GM12874 (cell line): ENCODE results near the gene OLFML2B.

ENCODE experiments used
- TF ChIP-seq, protein P1 (sequence below): IDR thresholded peaks from 2 replicates; pipeline ENCODE4 v1.5.1; 2011; ENCODE audit warnings: low read depth, mild to moderate bottlenecking, control low read depth, low read length, moderate library complexity; ENCODE audit not compliant: insufficient read depth

The OLFML2B gene

DNA sequence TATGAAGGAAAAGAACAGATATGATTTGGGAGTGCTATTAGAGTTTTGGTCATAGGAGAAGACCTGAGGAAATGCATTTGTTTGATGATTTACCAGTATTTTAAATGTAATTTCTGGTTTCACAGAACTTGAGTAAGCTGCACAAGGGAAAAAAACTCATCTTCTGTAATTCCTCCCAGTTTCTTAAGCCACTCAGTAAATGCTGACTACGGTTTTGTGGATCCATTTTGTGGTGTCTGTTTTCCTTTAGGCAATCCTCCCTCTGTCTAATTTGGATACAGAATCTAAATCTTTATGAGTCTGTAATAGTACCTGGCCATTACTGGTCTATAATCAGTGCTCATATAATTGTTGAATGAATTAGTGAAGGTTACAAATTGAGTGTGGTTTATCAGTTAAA lies 72.0 kb downstream of the OLFML2B start:
- TF ChIP-seq, protein P1, sequence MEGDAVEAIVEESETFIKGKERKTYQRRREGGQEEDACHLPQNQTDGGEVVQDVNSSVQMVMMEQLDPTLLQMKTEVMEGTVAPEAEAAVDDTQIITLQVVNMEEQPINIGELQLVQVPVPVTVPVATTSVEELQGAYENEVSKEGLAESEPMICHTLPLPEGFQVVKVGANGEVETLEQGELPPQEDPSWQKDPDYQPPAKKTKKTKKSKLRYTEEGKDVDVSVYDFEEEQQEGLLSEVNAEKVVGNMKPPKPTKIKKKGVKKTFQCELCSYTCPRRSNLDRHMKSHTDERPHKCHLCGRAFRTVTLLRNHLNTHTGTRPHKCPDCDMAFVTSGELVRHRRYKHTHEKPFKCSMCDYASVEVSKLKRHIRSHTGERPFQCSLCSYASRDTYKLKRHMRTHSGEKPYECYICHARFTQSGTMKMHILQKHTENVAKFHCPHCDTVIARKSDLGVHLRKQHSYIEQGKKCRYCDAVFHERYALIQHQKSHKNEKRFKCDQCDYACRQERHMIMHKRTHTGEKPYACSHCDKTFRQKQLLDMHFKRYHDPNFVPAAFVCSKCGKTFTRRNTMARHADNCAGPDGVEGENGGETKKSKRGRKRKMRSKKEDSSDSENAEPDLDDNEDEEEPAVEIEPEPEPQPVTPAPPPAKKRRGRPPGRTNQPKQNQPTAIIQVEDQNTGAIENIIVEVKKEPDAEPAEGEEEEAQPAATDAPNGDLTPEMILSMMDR = no peak

- TF ChIP-seq, protein P1 = no peak
Measured at GRCh38 chr1:161950377-161950776, 73.3 kb downstream of the OLFML2B start.

GRCh38 chr1:161949548-161949947 lies 74.1 kb downstream of the OLFML2B start:
- TF ChIP-seq, protein P1 = no peak

DNA sequence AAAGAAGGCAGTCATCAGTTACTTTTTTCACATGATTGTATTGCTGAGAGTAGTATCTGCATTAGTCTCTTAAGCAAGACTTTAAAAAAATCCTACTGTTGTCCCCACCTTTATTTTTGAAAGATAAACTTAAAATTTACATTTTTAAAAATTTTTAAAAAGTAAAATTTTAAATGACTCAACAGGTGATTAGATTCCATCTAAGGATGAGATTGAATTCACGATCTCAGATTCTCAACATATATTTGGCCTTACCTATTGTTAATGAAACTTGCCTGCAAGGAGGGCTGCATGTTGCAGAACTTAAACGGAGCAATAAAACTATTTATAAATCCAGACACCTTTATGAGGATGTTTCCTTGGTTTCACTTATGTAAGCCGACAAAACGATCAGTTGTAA lies 75.2 kb downstream of the OLFML2B start:
- TF ChIP-seq, protein P1 = no peak

GRCh38 chr1:161946071-161946987 lies 77.3 kb downstream of the OLFML2B start:
- TF ChIP-seq, protein P1 = no peak

DNA sequence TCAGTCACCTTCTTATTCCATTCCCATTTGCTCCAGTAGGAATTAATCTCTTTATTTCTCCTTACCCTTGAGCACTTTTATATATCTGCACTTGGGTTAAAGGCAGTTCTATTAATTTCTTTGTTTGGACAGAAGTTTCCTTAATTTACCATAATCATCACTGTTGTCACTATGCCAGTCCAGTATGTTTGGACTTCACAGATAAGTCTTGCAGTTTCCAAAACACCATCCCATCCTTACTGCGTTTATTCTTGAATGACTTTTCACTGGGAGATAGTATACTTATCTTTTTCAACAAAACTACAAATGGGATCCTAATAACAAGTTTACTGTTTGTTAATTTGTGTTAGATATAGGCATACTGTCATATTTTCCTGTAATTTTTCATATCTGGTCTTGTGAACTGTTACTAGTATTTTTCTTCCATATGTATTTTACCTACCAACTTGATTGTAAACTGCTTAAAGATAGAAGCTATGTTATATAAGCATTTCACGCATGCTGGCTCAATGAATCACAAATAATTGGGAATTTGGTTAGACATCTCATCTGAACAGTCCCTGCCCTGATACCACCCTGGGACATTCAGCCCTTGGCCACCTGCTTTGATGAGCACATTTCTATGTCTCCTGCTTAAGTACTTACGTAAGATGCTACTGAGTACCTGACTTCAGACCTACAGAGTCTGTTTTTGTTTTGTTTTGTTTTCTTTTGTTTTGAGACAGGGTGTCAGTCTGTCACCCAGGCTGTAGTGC lies 78.2 kb downstream of the OLFML2B start:
- TF ChIP-seq, protein P1 = no peak

- TF ChIP-seq, protein P1 = no peak
Measured at GRCh38 chr1:161944381-161944780, 79.3 kb downstream of the OLFML2B start.
